ENCODE data around the gene NOS1. TPM values are rescaled to one million over a fixed set of nuclear protein-coding genes. Genes with fewer than 3 reads are reported as not detected.

Gene NOS1
- total RNA-seq, 1 donor from 2014 or later, result 0.21 TPM

- intact Hi-C loops (cut with DNase I), result no loop called here
- Histone ChIP-seq H3K4me3 (no peak overlapping the region), H3K27me3 (no peaks in the 10 kb centered on the region), H3K36me3 (peaks cover 76 to 97% of the 10 kb centered on the region in 2 donors), H3K27ac (no peak overlapping the region), H3K9me3 (no peaks in the 10 kb centered on the region), H3K4me1 (no peaks in the 10 kb centered on the region)
- no peak for TF ChIP-seq CTCF (IDR thresholded peaks at IDR 0.05)
- no peak for DNase-seq (ENCODE audit: low spot score in 2 of 2)
Measured at GRCh38 chr12:117167769-117168168, 193.7 kb downstream of the NOS1 start.

GRCh38 chr12:117166107-117166506 lies 195.3 kb downstream of the NOS1 start:
- Histone ChIP-seq H3K9me3 (no peaks in the 10 kb centered on the region), H3K36me3 (peaks cover 83 to 97% of the 10 kb centered on the region in 2 donors), H3K4me3 (no peak overlapping the region), H3K4me1 (no peaks in the 10 kb centered on the region), H3K27ac (no peak overlapping the region), H3K27me3 (no peaks in the 10 kb centered on the region)
- DNase-seq (ENCODE audit: low spot score in 2 of 2), result no peak
- intact Hi-C loops (cut with DNase I), result no loop called here
- no peak for TF ChIP-seq CTCF (IDR thresholded peaks at IDR 0.05)

- no peak for TF ChIP-seq CTCF (IDR thresholded peaks at IDR 0.05)
- Histone ChIP-seq H3K4me3 (no peak overlapping the region), H3K4me1 (no peaks in the 10 kb centered on the region), H3K27me3 (no peaks in the 10 kb centered on the region), H3K9me3 (no peaks in the 10 kb centered on the region), H3K27ac (no peak overlapping the region), H3K36me3 (peaks cover 80 to 96% of the 10 kb centered on the region in 2 donors)
- DNase-seq (ENCODE audit: low spot score in 2 of 2), result no peak
- intact Hi-C loops (cut with DNase I), result no loop called here
Measured at GRCh38 chr12:117165342-117165741, 196.1 kb downstream of the NOS1 start.

- Histone ChIP-seq H3K27ac (no peak overlapping the region), H3K27me3 (no peaks in the 10 kb centered on the region), H3K36me3 (peaks cover 90 to 99% of the 10 kb centered on the region in 2 donors), H3K4me1 (no peaks in the 10 kb centered on the region), H3K9me3 (no peaks in the 10 kb centered on the region), H3K4me3 (no peak overlapping the region)
- no peak for TF ChIP-seq CTCF (IDR thresholded peaks at IDR 0.05)
- intact Hi-C loops (cut with DNase I), result no loop called here
- DNase-seq (ENCODE audit: low spot score in 2 of 2), result no peak
Measured at GRCh38 chr12:117162633-117163032, 198.8 kb downstream of the NOS1 start.

- H3K4me1 ChIP-seq, result no peaks in the 10 kb centered on the region
- H3K4me3 ChIP-seq, result no peak overlapping the region
- no peaks in the 10 kb centered on the region for H3K27me3 ChIP-seq
- no peak for DNase-seq (ENCODE audit: low spot score in 2 of 2)
- no peak overlapping the region for H3K27ac ChIP-seq
- peaks cover 90 to 99% of the 10 kb centered on the region in 2 donors for H3K36me3 ChIP-seq
- no peak for TF ChIP-seq CTCF (IDR thresholded peaks at IDR 0.05)
- intact Hi-C loops (cut with DNase I), result no loop called here
- no peaks in the 10 kb centered on the region for H3K9me3 ChIP-seq
Measured at GRCh38 chr12:117162167-117162539, 199.3 kb downstream of the NOS1 start.

Data from ascending aorta (tissue), 2 donors.